GM10248 (cell line): ENCODE results near the gene BPIFB3.

Experiments used
- CTCF ChIA-PET: fragments of 300-600 bp; sonication (Branson Sonifier 250); formaldehyde crosslinking; extraction: SDS; loops from one replicate; lab custom pipeline; 2021; ENCODE audit warnings: antibody characterized with exemption; lab: Yijun Ruan, JAX
- POLR2A ChIA-PET: fragments of 350-650 bp; sonication (Branson Sonifier 250); formaldehyde crosslinking; extraction: SDS; loops from one replicate; lab custom pipeline; 2020; ENCODE audit warnings: antibody characterized with exemption; lab: Yijun Ruan, JAX
- DNase-seq: peaks from one replicate; pipeline ENCODE4 v3.0.0; 2012; ENCODE audit errors: extremely low spot score
- TF ChIP-seq, protein P1 (sequence below): IDR thresholded peaks from 2 replicates; pipeline ENCODE4 v1.5.1; 2012; ENCODE audit warnings: mild to moderate bottlenecking, low read depth; ENCODE audit errors: extremely low read depth, missing control alignments, control extremely low read depth

The BPIFB3 gene

DNA sequence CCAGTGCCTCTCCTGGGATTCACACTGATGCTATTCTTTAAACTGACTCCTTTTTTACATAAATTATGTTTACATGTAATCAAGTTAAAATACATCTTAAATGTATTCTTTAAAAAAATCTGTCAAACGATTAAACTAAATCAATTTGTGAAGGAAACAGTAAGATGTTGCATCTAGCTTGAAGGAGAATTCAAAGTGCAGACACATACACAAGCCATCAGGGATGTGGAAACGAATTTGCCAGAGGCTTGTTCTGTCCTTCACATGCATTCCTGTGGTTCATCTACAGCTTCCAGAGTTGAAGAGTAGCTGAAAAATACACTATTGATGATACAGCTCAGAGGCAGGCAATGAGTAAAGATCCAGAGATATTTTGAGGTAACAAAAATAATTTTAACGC lies 7.3 kb upstream of the BPIFB3 start:
- DNase-seq: no peak
- POLR2A ChIA-PET: no interaction called here
- TF ChIP-seq, protein P1, sequence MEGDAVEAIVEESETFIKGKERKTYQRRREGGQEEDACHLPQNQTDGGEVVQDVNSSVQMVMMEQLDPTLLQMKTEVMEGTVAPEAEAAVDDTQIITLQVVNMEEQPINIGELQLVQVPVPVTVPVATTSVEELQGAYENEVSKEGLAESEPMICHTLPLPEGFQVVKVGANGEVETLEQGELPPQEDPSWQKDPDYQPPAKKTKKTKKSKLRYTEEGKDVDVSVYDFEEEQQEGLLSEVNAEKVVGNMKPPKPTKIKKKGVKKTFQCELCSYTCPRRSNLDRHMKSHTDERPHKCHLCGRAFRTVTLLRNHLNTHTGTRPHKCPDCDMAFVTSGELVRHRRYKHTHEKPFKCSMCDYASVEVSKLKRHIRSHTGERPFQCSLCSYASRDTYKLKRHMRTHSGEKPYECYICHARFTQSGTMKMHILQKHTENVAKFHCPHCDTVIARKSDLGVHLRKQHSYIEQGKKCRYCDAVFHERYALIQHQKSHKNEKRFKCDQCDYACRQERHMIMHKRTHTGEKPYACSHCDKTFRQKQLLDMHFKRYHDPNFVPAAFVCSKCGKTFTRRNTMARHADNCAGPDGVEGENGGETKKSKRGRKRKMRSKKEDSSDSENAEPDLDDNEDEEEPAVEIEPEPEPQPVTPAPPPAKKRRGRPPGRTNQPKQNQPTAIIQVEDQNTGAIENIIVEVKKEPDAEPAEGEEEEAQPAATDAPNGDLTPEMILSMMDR: no peak
- CTCF ChIA-PET: no interaction called here

DNA sequence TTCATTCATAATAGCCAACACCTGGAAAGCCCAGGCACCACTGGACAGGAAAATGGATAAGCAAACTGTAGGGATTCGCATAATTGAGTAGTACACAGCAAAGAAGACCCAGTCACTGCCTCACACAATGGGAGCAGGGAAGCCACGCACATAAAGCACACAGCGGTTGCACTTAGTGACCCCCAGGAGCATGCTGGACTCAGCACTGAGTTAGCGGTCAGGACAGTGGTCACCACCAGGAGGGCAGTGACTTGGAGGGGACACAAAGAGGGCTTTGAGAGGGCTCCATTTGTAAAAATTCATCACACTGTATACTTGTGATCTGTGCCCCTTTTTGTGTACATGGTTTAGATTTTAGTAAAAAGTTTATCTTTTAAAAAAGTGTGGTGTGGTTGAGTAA lies 2.4 kb upstream of the BPIFB3 start:
- CTCF ChIA-PET: no interaction called here
- TF ChIP-seq, protein P1: no peak
- DNase-seq: no peak
- POLR2A ChIA-PET: no interaction called here

DNA sequence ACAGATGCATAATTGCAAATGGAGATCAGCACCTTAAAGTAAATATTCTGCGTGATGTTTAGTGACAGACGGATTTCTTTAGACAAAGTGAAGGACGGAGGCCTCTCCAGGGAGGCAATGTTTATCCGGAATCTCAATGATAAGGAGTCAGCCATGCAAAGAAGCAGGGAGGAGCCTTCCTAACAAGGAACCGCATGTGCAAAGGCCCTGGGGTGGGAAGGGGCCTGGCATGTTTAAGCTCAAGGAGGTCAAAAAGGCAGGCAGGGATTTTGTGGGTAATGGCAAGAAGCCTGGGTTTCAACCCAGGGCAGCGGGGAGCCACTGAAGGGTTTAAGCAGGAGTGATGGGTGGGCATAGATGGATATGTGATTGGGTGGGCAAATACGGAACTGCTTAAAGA lies 678 bp downstream of the BPIFB3 start:
- ChIA-PET CTCF (interaction anchor here (0.7 kb wide), 1 partner anchor 22 kb away, joined by 3 read pairs; no protein-coding TSS in a partner anchor), POLR2A (no interaction called here)
- TF ChIP-seq, protein P1: no peak
- no peak for DNase-seq

DNA sequence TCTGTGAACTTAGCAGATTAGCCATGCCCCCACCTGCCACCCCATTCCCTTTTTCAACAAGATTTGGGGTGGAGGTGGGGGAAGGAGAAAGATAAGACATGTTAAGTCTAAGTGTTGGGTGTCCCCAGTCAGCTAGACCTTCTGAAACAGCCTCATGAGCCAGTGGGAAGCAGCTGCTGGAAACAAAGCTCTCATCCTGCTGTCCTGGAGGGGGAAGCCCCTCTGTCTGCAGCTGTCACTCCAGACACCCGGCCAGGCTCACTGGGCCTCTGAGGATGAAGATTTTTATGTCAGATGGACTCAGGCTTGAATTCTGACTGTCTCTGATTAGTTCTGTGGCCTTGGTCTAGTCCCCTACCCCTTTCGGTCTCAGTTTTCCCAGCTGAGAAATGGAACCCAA lies 1.1 kb downstream of the BPIFB3 start:
- DNase-seq: no peak
- ChIA-PET CTCF (interaction anchor here (0.7 kb wide), 1 partner anchor 23 kb away, joined by 3 read pairs; no protein-coding TSS in a partner anchor), POLR2A (no interaction called here)
- TF ChIP-seq, protein P1: no peak

DNA sequence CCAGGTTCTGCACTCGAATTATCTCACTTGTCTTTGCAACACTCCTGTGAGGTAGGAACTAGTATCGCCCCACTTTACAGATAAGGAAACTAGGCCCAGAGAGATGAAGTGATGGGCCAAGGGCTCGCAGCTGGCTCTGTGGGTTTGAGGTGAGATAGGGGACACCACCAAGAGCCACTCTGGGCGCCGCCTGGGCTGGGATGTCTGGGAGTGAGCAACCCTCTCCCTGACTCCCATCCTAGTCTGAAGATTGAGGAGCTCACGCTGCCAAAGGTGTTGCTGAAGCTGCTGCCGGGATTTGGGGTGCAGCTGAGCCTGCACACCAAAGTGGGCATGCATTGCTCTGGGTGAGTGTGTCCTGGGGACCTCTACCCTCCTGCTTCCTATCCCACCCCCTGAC lies 5.4 kb downstream of the BPIFB3 start:
- ChIA-PET CTCF (interaction anchor here (1.8 kb wide), 1 partner anchor 9 kb away, joined by 4 read pairs; no protein-coding TSS in a partner anchor), POLR2A (no interaction called here)
- no peak for DNase-seq
- TF ChIP-seq, protein P1: no peak

DNA sequence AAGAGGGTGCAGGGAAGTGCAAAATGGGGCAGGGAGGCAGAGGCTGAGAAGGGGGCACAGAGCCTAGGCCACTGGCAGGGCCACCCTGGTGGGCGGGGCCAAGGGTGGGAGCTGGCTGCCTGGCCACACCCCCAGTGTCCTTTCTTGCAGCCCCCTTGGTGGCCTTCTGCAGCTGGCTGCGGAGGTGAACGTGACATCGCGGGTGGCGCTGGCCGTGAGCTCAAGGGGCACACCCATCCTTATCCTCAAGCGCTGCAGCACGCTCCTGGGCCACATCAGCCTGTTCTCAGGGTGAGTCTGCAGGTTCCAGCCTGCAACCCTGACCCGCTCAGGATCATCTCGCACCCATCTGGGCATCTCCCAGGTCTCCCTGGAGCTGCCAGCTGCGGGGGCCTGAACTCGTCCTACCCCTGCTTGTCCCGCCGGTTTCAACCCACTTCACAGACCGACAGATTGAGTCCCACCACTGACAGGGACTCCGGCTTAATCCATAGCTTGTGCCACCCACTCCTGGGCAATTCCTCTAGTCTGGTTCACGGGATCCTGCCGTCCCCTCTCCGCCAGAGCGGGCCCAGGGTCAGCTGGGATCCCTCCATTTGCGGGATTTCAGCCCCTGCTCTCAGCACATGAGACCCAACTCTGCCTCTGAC lies 6.2 kb downstream of the BPIFB3 start:
- ChIA-PET CTCF (no interaction called here), POLR2A (no interaction called here)
- TF ChIP-seq, protein P1: no peak
- no peak for DNase-seq

DNA sequence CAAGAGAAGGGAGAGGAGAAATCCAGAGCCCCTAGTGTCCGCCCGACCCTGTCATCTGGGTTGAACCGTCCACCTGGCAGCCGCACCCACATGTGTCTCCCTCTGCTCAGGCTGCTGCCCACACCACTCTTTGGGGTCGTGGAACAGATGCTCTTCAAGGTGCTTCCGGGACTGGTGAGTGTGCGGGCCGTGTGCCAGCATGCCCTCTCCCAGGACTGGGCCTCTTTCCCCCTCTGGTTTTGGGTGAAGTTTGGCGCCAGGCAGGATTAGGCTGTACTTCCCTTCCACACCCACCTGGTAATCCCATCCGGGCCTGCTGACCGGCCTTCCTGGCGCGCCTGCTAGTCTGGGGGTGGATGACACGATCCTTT lies 7.9 kb downstream of the BPIFB3 start:
- no peak for DNase-seq
- TF ChIP-seq, protein P1: no peak
- ChIA-PET CTCF (no interaction called here), POLR2A (no interaction called here)
